Epithelial cell of proximal tubule (primary cell): ENCODE measurements around the gene DTX1. TPM values are rescaled to one million over a fixed set of nuclear protein-coding genes. Genes with fewer than 3 reads are reported as not detected.

Experiments
- DNase-seq: peaks from one replicate; pipeline ENCODE4 v3.0.0-alpha.2; 2011; ENCODE audit warnings: low read depth
- H3K4me3 ChIP-seq: 2 replicates; pipeline ENCODE4 v1.5.1; 2011; ENCODE audit warnings: low read depth, mild to moderate bottlenecking, low read length
- total RNA-seq: library from RNA; depleted of rRNA; stranded (reverse); fragments of >200 nt; gene quantifications from 2 replicates; pipeline ENCODE4 v1.2.3, GENCODE V29; 2015
- TF ChIP-seq, protein P1 (sequence below): conservative IDR thresholded peaks from 2 replicates; pipeline ENCODE4 v1.5.1; 2012; ENCODE audit warnings: low read depth, mild to moderate bottlenecking, low read length

DTX1 gene
- total RNA-seq, 1 donor from 2014 or later = not detected

DNA sequence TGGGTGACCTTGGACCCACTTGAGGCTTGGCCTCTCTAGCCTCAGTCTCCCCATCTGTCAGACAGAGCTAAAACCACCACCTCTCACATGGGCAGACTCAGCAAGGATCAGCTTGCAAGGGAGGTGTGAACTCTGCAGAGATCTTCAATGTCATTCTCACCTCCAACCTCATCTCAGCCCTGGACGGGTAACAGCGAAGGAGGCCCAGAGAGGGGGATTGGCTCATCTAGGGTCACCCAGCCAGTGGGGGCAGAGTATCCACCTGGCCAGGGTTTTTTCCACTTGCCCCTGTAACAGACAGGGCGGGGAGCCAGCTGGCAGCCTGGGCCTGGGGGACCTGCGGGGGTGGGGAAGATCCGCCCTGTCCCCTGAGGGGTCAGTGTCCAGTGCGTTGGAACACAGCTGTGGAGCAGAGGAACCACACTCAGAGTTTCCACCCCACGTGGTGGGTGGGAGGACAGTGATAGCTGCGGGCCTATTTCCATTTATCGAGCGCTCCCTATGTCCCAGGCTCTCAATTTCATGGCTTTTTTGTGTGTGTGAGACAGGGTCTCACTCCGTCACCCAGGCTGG, 27.4 kb downstream of the DTX1 start:
- no peak for DNase-seq
- TF ChIP-seq, protein P1, sequence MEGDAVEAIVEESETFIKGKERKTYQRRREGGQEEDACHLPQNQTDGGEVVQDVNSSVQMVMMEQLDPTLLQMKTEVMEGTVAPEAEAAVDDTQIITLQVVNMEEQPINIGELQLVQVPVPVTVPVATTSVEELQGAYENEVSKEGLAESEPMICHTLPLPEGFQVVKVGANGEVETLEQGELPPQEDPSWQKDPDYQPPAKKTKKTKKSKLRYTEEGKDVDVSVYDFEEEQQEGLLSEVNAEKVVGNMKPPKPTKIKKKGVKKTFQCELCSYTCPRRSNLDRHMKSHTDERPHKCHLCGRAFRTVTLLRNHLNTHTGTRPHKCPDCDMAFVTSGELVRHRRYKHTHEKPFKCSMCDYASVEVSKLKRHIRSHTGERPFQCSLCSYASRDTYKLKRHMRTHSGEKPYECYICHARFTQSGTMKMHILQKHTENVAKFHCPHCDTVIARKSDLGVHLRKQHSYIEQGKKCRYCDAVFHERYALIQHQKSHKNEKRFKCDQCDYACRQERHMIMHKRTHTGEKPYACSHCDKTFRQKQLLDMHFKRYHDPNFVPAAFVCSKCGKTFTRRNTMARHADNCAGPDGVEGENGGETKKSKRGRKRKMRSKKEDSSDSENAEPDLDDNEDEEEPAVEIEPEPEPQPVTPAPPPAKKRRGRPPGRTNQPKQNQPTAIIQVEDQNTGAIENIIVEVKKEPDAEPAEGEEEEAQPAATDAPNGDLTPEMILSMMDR = no peak
- no peak overlapping the region for H3K4me3 ChIP-seq

DNA sequence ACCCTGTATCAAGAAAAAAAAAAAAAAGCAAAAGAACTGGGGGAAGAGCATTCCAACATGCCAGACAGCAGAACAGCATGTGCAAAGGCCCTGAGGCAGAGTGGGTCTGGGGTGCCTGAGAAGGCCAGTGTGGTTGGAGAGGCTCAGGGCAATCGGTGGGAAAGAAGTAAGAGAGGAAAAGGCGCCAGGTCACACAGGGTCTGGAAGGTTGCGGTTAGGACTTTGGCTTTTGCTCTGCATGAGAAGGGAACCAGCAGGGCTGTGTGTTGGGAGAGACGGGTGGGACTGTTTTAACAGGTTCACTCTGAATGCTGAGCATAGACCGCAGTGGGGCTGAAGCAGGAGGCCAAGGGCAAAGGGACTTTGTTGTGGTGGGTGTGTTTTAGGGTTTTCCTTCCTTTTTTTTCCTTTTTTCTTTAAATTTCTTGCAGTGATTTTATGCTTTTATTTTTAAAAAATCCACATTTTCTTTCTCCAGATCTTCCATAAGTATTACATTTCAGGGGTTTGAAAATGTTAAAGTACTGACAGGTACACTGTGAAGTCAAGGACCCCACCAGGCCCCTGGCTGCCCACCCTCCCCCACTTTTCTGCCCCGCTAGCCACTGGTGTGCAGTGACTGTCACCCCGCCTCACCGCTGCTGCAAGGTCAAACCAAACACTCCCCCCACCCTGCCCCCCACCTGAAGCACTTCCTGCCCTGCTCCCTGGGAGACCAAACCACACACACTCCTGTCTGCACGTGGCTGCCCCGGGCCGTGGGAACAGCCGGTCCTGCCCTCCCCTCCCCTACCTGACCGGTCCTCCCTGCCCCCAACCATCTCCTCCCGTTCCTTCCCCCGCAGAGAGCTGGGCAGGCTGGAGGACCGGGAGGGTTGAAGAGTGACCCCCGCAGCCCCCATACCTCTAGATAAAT, 30.0 kb downstream of the DTX1 start:
- DNase-seq = no peak
- no peak overlapping the region for H3K4me3 ChIP-seq
- TF ChIP-seq, protein P1 = no peak

DNA sequence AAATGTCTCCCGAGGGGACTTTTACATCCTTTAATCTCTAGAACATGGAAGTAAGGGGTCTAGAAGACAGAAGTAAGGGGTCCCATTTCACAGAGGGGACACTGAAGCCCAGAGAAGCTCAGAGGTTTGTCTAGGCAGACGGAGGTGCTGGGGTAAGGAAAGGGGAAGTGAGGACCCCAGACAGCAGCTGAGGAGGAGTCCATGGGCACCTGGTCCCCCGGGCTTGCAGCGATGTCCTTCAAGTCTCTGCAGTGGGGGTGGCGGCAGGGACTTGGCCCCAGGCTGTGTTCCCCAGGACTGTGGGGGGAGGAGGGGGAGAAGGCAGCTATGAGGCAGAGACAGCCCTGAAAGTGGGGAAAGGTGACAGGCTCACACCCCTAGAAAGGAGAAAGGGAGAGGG, 30.7 kb downstream of the DTX1 start:
- no peak for DNase-seq
- TF ChIP-seq, protein P1 = no peak
- H3K4me3 ChIP-seq = no peak overlapping the region

DNA sequence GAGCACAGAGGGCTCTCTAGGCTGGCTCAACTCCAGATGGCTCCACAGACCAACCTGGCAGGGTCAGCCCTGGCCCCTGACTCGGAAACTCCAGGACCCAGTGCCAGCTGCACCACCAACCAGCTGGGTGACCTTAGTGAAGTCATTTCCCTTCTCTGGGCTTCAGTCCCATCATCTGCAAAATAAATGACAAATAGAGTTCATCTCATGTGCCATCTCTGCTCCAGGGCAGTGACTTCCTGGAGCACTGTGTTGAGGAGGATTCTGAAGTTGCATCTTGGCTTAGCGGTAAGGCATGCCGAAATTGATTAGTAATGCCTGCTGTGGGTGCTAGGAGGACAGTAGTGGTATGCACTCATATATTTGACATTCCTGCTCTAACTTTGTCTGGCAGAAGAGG, 31.5 kb downstream of the DTX1 start:
- H3K4me3 ChIP-seq = no peak overlapping the region
- TF ChIP-seq, protein P1 = no peak
- no peak for DNase-seq

DNA sequence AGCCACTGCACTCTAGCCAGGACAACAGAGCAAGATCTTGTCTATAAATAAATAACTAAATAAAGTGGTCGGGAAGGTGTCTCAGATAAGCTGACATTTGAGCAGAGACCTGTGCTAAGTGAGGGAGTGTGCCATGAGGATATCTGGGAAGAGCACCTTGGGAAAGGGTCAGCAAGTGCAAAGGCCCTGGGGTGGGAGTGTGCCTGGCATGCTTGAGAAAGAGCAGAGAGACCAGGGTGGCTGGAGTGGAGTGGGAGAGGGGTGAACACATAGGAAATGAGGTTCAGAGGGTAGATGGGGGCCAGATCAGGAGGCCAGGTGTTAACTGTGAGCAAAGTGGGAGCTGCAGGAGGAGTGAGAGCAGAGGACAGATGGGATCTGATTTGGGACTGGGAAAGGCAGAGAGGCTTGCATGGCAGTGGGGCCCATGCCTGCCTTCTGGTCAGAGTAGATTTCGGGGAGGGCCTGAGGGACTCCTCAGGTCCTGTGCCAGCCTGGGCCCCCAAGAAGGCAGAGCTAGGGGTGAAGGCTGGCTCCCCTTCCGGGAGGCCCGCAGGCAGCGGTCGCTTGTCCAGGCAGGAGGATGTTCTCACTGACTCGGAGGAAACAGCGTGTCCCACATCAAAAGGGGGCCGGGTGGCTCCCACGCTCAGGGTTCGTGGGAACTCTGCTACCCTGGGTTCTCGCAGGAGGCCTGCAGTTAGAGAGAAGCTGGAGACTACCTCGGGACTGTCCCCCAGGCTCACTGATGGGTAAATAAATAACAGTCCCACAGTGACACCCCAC, 32.6 kb downstream of the DTX1 start:
- H3K4me3 ChIP-seq = no peak overlapping the region
- TF ChIP-seq, protein P1 = no peak
- DNase-seq = no peak

DNA sequence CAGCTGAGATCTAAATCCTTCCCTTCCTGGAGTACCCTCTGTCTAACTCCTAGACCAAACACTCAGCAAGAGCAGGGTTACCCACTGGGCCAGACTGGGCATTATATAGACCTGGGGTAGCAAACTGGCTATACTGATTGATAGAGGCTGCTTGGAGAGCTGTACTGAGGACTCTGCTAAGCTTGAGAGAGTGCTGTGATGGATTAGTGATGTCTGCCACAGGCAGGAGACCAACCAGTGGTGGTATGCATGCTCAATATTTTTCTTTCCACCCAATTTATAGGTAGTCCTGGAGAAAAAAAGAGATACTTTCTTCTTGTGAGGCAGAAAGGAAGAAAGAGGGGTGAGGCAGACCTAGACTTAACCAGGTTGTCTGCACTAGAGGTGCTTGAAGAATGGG, 33.3 kb downstream of the DTX1 start:
- TF ChIP-seq, protein P1 = no peak
- no peak for DNase-seq
- no peak overlapping the region for H3K4me3 ChIP-seq
